RKO (cell line): ENCODE measurements around the gene DAB2IP.

Experiments used
- DNase-seq: peaks from one replicate; pipeline ENCODE4 v3.0.0-alpha.2; 2016; ENCODE audit warnings: low spot score

The DAB2IP gene

DNA sequence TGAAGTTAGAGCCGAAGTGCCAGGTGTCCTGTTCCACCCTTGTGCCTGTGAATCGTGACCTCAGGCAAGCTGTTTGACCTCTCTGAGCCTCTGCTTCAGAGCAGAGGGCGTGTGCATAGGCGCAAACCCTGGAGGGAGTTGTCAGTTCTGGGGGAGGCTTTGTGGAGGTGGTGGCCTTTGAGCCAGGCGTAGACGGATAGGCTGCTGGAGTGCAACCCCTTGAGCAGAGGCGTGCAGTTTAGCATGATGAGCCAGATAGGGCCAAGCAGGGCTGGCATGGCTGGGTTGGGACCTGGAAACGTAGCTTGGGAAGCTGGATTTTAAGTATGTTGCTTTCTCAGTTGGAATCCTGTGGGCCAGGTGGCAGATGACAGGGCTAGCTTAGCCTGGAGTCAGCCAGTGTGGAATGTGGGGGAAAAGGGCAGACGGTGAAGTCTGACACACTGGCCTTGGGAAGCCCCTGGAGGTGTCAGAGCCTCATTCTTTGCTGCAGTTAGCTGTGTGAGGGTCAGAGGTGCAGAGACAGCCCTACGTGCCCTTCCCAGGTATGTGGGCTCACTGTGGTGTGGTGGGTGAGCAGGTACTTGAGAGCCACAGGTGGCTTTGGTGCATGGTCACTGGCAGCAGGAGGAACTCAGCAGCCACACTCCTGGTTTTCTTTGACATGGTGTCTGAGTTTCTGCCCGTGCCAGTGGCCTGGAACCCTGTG lies 93.4 kb downstream of the DAB2IP start:
- no peak for DNase-seq

DNA sequence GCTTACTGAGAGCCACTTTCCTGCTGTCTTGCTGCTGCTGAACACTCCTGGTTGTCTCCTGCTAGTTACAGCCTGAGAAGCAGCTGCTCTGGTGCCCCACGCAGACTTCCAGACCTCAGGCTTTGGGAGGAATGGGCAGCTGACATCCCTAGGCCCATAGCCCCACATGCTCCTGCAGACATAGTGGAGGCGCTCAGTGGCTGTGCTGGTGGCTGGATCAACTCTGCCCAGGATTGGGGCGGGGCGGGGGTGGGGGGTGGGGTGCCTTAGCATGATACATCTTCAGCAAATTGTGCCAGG lies 93.9 kb downstream of the DAB2IP start:
- DNase-seq = no peak

DNA sequence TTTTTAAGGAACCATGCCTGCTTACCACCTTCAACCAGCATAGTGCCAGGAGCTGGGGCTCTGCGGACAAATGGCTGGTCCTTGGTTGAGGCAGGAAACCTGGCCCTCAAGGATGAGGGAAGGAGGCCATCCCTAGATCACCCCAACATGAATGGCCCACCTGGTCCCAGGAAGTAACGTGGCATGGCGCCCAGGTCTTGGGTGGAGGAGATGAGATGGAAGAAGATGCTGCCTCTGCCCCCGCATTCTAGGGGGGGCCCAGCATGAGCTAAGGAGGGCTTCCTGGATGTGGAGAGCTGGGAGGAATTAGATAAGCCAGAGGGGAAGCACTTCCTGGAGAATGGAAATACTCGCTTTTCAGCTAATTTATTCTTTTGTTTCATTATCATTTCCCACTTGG lies 95.0 kb downstream of the DAB2IP start:
- no peak for DNase-seq

DNA sequence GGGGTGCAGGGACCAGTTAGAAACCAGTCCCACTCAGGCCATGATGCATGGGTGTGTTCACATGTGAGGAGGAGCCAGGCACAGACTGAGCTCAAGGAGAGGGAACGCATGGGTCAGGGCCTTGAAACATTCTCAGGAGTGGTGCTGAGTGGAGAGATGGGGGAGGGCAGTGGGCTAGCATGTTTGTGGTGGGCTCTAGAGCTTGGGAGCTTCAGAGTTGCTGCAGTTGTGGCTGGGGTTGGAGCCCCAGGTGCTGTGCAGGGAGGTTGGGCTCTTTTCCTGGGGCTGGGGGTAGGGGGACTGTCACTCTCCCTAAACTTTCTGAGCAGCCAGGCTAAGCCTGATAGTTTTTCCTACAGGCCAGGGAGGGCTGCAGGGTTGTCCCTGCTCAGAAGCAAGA lies 95.4 kb downstream of the DAB2IP start:
- DNase-seq = no peak

DNA sequence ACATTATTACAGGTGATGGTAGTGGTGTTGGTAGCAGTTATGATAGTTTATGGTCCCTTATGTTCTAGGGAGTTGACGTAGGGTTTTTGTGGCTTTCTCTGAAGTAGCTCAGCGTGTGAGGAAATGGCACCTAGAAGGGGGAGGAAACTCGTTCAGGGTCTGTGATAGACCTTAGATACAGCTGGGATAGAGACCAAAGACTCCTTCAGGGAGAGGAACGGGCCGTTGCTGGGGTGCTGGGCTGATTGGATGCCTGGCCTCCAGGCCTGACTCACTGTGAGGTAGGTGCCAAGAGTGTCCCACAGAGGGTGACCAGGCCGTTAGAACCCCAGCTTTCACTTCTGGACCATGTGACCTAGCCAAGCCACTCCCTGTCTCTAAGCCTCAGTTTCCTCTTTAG lies 96.6 kb downstream of the DAB2IP start:
- no peak for DNase-seq

DNA sequence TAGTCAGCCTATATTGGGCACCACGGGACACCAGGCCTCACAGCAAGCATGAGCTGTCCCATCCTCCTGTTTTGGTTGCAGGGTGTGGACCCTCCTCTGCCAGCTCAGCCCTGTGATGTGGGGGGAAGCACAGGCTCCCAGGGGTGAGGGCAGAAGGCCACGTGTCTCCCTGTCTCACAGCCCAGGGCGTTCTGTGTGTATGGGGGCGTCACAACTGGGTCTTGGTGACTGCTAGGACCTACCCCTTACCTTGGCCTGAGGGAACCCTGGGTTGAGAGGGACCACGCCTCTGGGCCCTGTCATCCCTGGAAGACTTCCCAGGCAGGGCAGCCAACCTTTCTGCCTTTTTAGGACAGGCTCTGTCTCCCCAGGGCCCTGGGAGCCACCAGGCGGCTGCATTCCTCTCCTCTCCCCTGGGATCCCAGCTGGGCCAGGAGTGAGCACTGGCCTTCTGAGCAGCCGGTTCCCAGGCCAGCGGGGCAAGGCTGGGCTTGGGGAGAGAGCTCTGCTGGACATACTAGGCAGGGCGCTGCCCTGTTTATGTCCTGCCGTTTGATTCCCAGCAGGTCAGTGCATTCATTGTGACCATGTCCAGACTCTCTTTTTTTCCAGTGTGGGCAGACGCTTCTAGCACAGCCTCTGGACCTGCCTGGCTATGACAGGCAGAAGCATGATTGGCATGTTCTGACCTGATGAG lies 97.4 kb downstream of the DAB2IP start:
- no peak for DNase-seq

DNA sequence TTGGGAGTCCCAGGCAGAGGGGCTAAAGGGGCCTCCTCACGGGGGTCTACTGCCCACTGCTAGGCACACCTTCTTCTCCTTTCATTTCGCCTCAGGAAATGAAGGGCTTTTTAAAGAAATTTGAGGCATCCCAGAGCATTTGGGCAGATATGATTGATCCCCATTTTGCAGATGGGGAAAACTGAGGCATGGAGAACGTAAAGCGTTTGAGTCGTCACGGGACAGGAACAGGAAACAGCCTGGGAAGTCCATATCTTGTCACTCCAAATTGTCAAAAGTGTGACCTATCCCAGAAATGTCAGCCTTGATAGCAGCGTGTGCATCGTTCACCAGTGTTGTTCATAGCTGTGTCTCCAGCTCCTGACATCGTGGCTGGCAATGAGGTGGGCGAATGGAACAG lies 98.2 kb downstream of the DAB2IP start:
- DNase-seq = no peak

DNA sequence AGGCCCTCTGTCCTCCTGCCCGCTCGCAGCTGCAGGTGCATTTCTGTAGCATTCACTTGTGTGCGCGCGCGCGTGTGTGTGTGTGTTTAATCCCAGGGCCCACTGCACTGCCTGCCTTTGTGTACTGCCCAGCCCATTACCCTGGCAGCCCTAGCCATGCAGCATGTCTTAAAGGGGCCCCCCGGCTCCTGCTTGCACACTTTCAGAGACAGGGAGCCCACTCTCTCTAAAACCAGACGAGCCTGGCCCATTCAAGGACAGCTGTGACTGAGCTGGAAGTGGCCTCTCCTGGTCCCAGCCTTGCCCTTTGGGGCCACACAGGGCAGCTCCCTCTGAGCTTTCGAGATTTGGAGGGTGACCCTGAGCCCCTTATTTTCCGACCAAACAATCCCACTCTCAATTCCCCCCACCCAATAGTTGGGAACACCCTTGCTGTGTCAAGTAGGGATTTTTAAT lies 98.9 kb downstream of the DAB2IP start:
- DNase-seq = no peak

DNA sequence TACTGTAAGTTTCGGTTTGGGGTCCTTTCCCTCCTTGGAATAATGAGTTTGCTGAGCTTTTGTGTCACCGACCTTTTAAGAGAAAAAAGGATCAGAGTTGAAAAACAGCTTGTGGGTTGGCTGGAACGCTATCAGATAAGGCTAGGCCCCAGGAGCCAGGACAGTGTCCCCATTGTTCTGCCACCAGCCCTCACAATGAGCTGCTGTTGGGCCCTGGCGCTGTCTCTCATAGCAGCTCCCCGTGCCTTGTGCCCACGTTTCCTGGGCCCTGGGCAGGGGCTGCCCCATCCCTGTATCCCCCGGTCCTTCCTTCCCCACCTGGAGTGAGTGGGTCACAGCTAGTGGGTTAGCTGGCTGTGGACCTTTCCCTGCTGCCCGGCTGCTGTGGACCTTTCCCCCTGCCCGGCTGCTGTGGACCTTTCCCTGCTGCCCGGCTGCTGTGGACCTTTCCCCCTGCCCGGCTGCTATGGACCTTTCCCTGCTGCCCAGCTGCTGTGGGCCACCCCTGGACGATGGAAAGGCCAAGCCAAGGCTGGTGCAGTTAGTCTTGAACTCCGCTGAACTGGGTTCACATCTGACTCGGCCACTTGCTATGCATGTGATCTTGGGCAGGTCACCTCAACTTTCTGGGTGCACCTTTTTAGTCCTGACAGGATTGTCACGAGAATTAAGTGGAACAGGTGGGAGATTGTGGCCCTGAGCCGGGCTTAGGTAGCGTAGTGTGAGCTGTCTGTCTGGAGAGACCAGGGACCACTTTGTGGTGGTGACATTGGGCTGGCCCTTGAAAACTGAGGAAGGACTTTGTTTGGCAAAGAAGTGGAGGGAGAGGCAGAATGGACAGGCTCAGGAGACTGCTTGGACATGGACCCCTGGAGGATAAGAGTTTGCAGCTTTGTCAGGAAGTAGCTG lies 99.5 kb downstream of the DAB2IP start:
- DNase-seq = no peak

DNA sequence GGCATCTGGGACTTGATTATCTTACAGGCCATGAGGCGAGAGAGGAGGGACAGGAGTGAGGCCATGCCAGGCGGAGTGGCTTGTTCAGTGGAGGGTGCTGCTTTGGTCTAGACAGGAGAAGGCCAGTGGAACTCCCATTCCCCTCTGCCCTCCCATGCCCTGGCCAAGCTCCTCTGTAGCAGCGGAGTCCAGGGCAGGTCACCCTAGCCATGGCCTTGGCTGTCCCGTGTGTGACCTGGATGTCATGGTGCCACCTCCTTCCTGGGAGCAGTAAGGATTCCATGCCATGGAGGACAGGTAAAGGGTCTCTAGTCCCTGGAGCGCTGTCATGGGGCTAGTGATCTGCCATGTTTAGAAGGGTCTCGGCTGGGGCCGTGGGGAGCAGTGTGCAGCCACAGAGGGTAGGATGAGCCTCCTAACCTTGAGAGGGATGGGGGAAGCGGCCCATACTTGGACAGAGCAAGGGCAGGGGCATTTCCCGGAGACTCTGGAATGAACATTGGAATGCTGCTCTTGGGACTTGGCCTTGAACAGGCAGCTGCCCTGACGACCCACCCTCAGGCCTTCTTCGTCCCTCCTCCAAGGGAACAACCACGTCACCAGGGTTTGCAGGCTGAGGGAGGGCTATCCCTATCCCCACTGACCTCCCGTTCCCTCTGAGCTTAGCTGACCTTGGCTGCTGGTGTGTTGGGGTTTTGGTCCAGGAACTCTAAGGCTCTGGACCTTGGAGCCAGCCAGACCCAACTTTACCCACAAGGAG lies 100.4 kb downstream of the DAB2IP start:
- no peak for DNase-seq

DNA sequence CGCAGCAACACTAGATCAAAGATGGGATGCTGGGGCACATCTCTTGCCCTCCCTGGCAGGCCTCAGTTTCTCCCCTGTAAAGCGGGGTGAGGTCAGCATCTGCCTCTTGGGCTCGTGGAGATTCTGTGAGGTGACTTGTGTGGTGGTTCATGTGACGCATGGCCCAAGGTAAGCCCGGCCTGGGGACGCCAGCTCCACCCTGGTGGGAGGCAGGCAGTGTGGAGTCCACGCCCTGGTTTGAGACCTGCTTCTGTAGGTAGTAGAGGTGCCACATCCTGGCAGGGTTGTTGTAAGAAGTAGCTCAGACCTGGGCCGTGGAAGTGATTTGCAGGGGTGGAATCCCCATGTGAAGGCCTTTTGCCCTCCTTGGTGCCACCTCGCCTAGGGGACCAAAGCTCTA lies 101.5 kb downstream of the DAB2IP start:
- no peak for DNase-seq

DNA sequence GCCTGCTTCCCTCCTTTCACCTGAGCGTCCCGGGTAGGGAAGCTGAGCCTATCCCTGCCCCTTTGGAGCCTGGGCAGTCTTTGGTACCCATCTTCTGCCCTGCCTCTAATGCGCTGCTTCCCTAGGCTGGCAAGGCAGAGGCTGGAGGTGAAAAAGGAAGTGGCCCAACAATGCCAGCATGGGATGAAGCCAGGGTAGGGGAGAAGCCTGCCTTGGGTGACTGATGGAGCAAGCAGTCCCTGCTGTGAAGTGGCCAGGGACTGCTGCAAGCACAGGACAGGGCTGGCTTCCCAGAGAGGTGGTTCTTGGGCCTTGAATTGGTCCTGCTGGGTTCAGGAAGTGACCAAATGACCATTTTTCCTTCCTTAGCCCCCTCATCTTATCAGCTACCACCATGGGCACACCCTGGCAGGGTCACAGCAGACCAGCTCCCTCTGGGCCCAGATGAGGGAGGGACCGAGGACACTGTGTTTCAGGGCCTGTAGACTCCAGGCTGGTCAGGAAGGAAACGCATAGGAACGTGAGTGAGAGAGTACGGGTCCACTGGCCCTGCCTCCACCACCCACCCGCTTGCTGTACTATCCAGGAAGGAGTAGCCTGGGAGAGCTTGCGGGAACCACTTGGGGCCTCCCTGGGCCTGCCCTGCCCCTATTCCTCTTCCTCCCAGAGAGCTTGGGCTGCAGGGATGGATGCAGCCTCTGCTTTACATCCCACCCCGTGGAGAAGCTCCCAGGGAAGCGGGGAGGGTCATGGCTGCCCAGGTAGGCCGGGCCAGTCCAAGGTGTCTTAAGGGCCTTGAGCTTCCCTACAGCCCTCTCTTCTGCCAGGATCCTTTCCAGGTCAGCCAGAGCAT lies 102.6 kb downstream of the DAB2IP start:
- DNase-seq = no peak

DNA sequence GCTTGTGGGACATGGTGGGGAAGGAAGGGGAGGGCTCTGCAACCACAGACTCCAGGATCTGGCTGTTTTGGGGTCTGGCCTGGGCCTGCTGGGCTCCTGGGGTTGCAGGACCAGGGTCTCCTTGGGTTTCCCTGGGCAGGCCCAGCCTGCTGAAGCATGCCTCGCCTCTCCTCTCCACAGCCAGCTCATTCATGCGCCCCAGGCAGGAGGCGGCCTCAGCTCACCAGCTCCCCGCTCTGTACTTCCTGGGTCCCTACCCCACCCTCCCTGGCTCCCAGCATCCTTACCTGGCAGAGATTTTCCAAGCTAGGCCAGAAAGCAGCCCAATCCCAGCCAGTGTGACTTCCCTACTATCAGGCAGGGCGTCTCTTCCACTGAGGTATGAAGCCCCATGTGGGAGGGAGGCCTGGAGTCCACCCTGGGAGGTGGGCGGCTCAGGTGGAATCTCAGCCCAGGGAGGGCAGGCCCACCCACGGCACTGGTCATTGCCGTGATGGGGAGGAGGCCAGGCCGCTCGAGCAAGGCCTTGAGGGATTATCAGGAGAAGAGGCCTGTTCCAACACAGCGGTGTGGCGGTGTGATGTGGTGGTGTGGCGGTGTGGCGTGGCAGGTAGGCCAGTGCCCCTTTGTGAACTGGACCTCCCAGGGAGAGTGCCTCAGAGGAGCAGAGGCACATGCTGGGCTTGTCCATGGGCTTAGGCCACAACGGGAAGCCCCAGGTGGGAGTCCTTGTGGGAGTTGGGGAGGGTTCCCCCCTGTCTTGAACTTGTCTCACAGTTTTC lies 103.4 kb downstream of the DAB2IP start:
- no peak for DNase-seq

DNA sequence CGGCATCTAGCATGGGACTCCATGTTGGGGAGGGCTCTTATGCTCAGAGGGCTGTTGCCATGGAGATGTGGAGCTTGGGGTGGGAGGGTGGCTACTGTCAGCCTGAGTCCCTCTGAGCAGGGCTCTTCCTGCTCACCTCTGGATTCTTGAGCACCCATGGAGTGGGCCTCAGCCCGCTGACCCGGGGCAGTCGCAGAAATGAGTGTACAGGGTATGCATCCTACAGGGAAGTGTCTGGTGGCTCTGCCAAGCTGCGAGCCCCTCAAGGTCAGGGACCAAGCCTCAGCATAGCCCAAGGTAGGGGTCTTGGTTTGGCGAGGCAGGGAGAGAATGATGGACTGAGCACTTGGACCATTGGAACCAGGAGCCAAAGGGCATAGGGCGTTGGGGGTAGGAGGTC lies 104.1 kb downstream of the DAB2IP start:
- no peak for DNase-seq

DNA sequence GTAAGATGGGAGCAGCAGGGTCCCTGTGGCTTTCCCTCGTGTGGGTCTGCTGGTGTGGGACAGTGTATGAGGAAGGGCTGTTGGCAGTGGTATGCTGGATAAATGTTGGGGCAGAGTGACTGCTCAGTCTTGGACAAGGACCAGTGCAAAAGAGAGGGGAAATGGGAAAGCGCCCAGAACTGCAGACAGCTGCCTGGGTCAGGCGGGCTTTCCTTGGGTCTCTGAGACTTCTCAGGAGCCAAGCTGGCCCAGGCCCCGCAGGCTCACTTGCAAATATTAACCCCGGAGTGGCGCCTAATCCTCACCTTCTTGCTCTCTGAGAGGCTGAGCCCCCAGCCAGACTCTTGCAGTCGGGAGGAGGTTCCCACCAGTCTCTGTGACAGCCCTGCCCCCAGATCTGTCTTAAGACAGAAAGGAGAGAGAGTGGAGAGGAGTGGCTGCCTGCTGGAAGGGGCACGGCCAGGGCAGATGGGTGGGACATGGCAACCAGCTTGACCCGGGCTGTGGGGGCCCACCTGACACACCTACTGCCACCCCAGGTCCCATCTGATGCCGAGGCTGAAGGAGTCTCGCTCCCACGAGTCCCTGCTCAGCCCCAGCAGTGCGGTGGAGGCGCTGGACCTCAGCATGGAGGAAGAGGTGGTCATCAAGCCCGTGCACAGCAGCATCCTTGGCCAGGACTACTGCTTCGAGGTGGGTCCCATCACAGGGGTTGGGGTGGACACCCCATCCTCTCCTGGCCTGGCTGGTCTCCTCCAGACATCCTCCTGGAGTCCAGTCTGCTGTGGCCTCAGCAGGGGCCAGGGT lies 105.2 kb downstream of the DAB2IP start:
- DNase-seq = no peak

DNA sequence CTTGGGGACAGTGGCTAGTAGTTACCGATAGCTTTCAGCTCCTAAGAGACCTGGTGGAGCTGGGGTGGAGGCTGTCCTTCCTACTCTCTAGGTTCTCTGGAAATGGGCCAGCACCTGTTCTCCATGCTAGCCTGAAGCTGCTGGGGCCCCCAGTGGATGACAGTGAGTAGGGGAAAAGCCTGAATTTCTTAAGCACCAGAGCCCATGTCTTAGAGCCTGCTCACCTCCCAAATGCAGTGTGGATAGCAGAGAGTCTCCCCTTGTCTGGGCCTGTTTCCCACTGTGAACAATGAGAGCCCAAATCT lies 105.8 kb downstream of the DAB2IP start:
- no peak for DNase-seq

DNA sequence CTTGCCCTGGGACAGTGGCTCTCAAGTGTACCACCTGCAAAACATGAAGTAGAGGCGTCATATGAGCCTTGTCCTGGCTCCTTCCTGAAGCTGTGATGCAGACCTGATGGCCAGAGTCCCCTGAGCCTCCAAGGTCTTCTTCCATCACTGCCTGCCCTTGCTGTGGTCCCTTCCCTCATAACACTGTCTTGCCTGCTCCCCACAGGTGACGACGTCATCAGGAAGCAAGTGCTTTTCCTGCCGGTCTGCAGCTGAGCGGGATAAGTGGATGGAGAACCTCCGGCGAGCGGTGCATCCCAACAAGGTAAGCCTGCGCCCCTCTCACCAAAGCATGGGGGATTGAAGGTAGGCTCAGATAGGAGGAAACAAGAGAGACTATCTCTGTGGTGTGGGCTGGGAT lies 107.3 kb downstream of the DAB2IP start:
- DNase-seq = no peak

DNA sequence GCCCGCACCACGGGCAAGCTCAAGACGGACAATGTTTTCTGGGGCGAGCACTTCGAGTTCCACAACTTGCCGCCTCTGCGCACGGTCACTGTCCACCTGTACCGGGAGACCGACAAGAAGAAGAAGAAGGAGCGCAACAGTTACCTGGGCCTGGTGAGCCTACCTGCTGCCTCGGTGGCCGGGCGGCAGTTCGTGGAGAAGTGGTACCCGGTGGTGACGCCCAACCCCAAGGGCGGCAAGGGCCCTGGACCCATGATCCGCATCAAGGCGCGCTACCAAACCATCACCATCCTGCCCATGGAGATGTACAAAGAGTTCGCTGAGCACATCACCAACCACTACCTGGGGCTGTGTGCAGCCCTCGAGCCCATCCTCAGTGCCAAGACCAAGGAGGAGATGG lies 108.6 kb downstream of the DAB2IP start:
- no peak for DNase-seq

DNA sequence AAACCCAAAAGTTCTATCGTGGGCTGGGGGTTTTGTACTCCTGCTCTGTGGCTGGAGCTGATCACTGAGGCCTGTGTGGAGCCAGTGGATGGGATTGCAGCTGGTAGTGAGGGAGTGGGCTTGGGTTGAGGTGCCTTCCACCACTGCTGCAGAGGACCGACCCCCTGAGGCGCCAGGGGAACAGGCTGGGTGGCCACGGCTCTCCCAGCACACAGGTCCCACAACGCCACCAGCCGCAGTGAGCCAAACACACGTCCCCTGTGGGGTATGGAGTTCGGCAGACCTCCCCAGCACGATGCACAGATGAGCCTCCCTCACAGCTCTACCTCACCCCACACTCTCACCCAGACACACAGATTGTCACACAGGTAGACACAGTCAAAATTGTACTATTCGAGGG lies 109.1 kb downstream of the DAB2IP start:
- no peak for DNase-seq

DNA sequence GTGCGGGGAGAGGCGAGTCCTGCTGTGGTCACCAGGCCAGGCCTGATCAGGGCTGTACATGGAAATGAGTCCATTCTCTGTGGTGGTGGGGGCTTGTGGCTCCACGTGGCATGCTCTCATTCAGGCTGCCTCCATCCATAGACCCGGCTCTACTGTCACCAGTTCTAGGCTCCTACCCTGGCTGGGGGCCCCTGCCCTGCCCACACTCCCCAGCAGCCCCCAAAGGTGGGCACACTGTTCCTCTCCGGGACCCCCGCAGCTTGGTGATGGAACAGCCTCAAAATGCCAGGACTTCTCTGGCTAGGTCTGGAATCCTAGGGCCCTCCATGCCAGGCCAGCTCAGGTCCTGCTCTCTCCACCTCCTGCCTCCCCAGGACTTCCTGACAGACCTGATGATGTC lies 111.7 kb downstream of the DAB2IP start:
- no peak for DNase-seq
